ENCODE data around the gene TXNDC12. TPM values are rescaled to one million over a fixed set of nuclear protein-coding genes. Genes with fewer than 3 reads are reported as not detected.
A peak's percentile ranks its signal among the peaks of the same experiment; 100 is the strongest.

Gene TXNDC12
- total and polyA plus RNA-seq, 9 of the 15 experiments (the other 6 are each of a cell fraction or from before 2014, with no cell fraction given), result 17.0 to 60.8 (median 37.8) TPM

- TF ChIP-seq SMC3 (conservative IDR thresholded peaks at IDR 0.05; ENCODE audit: insufficient read depth, low read depth, low read length), result peak; percentile 94
- peak in 1 of 2 experiments; percentile 29; a peak in 1 of 4 replicates for TF ChIP-seq TBL1XR1 (IDR thresholded peaks at IDR 0.05; ENCODE audit: low read length in 2 of 2)
- peak; percentile 52; the same call in 1 of the 2 replicates for TF ChIP-seq JUND (IDR thresholded peaks at IDR 0.05; ENCODE audit: borderline replicate concordance, low read depth, low read length)
- peak; percentile 16; the same call in 1 of the 3 replicates for TF ChIP-seq JUND (tag; IDR thresholded peaks at IDR 0.05; ENCODE audit: borderline replicate concordance, low read depth, low read length)
- no peak for TF ChIP-seq NUFIP1 (IDR thresholded peaks at IDR 0.05; ENCODE audit: partially characterized antibody)
- TF ChIP-seq ARNT (IDR thresholded peaks at IDR 0.05), result peak in 1 of 2 experiments; percentile 70; a peak in 1 of 4 replicates
- no peak for TF ChIP-seq ZBED1 (IDR thresholded peaks at IDR 0.05)
- TF ChIP-seq RCOR1 (IDR thresholded peaks at IDR 0.05; ENCODE audit: borderline replicate concordance in 1 of 2, low read depth in 2 of 2, low read length in 2 of 2), result peak in 1 of 2 experiments; percentile 65; a peak in 1 of 4 replicates
- TF ChIP-seq IRF1 (CRISPR knock-in tag; IDR thresholded peaks at IDR 0.05; ENCODE audit: borderline replicate concordance), result no peak
- peak; percentile 59; the same call in 1 of the 2 replicates for TF ChIP-seq GABPB1 (CRISPR knock-in tag; IDR thresholded peaks at IDR 0.05)
- TF ChIP-seq CEBPB (tag; IDR thresholded peaks at IDR 0.05), result peak; percentile 87
- TF ChIP-seq RB1 (IDR thresholded peaks at IDR 0.05; ENCODE audit: low read depth), result peak; percentile 50; the same call in 1 of the 2 replicates
- 0 out of 2 replicates have a peak, but pooled peaks have one; percentile 22 for TF ChIP-seq MYC (IDR thresholded peaks at IDR 0.05; ENCODE audit: low read depth, low read length)
- no peak for TF ChIP-seq MYC (CRISPR knock-in tag; IDR thresholded peaks at IDR 0.05; ENCODE audit: borderline replicate concordance, low read depth)
- peak; percentile 98 to 99 for TF ChIP-seq RAD21 (CRISPR knock-in tag; conservative IDR thresholded peaks at IDR 0.05 in 1 of 2, IDR thresholded peaks at IDR 0.05 in 1 of 2)
- TF ChIP-seq MYNN (IDR thresholded peaks at IDR 0.05), result 0 out of 2 replicates have a peak, but pooled peaks have one; percentile 37
- no peak for TF ChIP-seq MYNN (CRISPR knock-in tag; IDR thresholded peaks at IDR 0.05)
- TF ChIP-seq U2AF2 (optimal IDR thresholded peaks at IDR 0.05; ENCODE audit: low read depth, low read length), result no peak
- peak; percentile 53 for TF ChIP-seq ESRRA (IDR thresholded peaks at IDR 0.05; ENCODE audit: borderline replicate concordance, low read depth)
- TF ChIP-seq MXI1 (IDR thresholded peaks at IDR 0.05; ENCODE audit: low read depth, low read length), result 0 out of 2 replicates have a peak, but pooled peaks have one; percentile 20
- TF ChIP-seq ZKSCAN8 (CRISPR knock-in tag; IDR thresholded peaks at IDR 0.05), result no peak
- no peak for TF ChIP-seq E2F3 (CRISPR knock-in tag; IDR thresholded peaks at IDR 0.05)
- peak; percentile 43; the same call in 1 of the 2 replicates for TF ChIP-seq ZBTB33 (CRISPR knock-in tag; IDR thresholded peaks at IDR 0.05)
- no peak for TF ChIP-seq THRB (CRISPR knock-in tag; conservative IDR thresholded peaks at IDR 0.05)
These were observed 52.7 kb downstream of the TXNDC12 start (continued) for GRCh38 chr1:52002038-52002917.
